ENCODE measurements around the gene RNF220.

RNF220 gene

DNA sequence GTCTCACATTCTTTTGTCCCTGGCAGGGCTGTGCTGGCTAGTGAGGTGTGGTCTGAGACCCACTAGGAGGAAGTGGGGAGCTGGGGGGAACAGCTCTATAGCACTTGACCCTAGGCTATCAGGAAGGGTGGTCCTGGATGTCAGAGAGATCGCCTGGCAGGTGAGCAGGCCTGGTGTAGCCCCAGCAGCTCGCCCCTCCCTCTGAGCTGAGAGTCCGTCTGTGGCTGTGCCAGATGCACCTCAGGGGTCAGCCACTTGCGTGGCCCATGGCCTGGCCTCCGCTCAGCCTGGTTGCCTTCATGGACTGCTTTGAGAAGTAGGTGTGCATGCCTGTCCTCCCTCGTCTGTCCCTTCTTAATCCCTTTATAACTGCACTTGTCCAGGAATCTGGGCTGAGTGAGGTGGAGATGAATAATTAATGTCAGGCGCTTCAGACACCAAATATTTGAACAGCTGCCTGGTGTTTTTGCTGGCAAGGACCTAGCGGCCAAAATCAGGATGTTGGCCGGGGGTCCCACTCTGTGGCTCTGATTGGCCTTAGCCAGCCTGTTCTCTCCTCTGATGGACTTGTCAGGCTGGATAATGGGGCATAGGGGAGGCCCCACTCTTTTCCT, 238.8 kb downstream of the RNF220 start:
- H3K4me3 ChIP-seq (replicated peaks in 1 of 2; ENCODE audit: low read depth in 2 of 2, low read length in 2 of 2) = no peak overlapping the region
- no peak for DNase-seq (ENCODE audit: low read depth in 2 of 2)
- no peak for TF ChIP-seq CTCF (IDR thresholded peaks at IDR 0.05; ENCODE audit: low read depth, low read length)

DNA sequence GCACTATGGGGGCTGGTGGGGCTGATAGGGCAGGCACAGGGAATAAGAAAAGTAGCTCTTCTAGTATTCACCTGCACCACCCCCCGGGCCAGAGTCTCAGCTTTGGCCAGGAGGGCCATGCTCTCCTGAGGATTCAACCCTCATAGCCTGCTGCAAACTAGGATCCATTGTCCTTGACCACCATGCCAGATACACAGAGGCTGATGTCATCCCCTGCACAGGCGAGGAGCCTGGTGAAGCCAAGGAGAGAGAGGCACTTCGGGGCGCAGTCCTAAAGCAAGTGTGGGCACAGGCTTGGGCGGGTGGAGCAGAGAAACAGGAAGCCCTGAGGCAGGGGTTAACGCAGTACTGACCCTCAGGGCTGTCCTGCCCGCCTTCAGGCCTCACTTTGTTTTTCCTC, 239.8 kb downstream of the RNF220 start:
- H3K4me3 ChIP-seq (replicated peaks in 1 of 2; ENCODE audit: low read depth in 2 of 2, low read length in 2 of 2) = no peak overlapping the region
- no peak for DNase-seq (ENCODE audit: low read depth in 2 of 2)
- no peak for TF ChIP-seq CTCF (IDR thresholded peaks at IDR 0.05; ENCODE audit: low read depth, low read length)

DNA sequence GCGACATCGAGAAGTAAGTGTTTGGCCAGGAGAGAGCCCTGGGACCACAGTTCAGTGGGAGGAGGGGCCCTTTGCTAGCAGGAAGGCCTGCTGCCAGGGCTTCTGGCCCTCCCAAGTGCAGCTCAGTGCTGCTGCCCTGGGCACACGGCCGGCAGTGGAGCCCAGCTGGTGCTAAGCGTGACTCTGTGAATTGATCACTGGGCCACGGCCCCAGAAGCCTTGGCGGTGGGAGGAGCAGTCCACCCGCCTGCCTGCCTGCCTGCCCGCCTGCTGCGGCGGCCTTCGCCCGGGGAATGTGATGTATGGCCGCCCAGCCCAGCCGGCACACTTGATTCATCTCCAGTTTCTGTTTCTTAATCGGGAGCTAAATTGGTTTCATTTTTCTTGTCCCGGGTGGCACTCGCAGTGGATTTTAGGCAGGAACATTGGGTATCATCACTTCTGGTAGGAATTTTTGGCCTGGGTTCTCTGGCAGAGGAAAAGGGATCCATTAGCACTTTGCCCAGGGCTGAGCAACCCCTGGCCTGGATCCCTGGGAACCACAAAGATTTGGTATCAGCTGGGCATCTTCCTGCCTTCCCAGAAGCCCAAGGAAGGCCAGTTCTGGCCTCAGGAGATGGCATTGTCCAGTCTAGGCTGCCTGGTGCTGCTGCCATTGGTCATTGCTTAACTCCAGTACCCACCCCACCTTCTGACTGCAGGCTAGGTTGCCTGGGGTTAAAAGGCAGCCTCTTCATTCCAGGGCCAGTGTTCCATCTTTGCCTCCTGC, 240.6 kb downstream of the RNF220 start:
- H3K4me3 ChIP-seq (replicated peaks in 1 of 2; ENCODE audit: low read depth in 2 of 2, low read length in 2 of 2) = no peak overlapping the region
- DNase-seq (ENCODE audit: low read depth in 2 of 2) = peak in 1 of 2 donors; percentile 48
- TF ChIP-seq CTCF (IDR thresholded peaks at IDR 0.05; ENCODE audit: low read depth, low read length) = no peak

GRCh38 chr1:44646261-44647110, 241.4 kb downstream of the RNF220 start:
- peak in 1 of 2 donors; percentile 65 for DNase-seq (ENCODE audit: low read depth in 2 of 2)
- no peak for TF ChIP-seq CTCF (IDR thresholded peaks at IDR 0.05; ENCODE audit: low read depth, low read length)

GRCh38 chr1:44647896-44648295, 242.8 kb downstream of the RNF220 start:
- TF ChIP-seq CTCF (IDR thresholded peaks at IDR 0.05; ENCODE audit: low read depth, low read length) = no peak
- DNase-seq (ENCODE audit: low read depth in 2 of 2) = no peak

More at GRCh38 chr1:44646261-44647110, 241.4 kb downstream of the RNF220 start:
- H3K4me3 ChIP-seq (replicated peaks in 1 of 2; ENCODE audit: low read depth in 2 of 2, low read length in 2 of 2) = no peak overlapping the region

DNA sequence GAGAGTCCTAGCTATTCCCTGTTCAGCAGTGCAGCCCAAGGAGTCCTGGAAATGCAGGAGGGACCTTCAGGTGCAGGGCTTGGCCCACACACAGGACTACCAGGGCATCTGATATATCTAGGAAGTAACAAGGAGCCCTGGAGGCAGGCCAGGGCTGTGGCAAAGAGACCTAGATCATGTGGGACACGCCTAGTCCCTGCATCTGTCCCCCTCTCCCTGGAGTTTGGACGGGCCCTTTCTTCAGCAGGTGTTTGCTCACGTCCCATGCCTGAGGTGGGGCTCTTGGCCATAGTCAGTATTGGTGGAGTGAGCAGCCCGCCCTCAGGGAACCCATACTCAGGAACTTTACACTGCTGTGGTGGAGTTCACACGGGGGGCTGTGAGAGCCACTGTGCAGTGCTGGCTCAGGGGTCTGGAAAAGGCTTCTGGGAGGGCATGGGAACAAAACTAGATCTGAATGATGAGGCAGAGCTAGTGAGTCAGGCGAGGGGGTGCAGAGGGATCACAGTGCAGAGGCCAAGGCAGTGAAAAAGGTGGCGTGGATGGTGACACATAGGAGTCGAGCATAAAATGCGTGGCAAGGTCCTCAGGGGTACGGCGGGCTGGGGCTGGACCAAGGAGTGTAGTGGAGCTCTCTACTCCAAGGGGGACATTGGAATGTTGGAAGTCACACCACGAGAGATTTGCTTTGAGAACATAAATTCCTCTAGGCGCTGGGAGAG, 243.6 kb downstream of the RNF220 start:
- no peak for DNase-seq (ENCODE audit: low read depth in 2 of 2)
- no peak for TF ChIP-seq CTCF (IDR thresholded peaks at IDR 0.05; ENCODE audit: low read depth, low read length)
- no peak overlapping the region for H3K4me3 ChIP-seq (replicated peaks in 1 of 2; ENCODE audit: low read depth in 2 of 2, low read length in 2 of 2)

More at GRCh38 chr1:44647896-44648295, 242.8 kb downstream of the RNF220 start:
- H3K4me3 ChIP-seq (replicated peaks in 1 of 2; ENCODE audit: low read depth in 2 of 2, low read length in 2 of 2) = no peak overlapping the region

Data from cardiac fibroblast (primary cell).